GM21717 (cell line): ENCODE data around the gene NADSYN1.

Experiments used
- ATAC-seq: cut with Tn5 transposase; IDR thresholded peaks from one replicate; pipeline ENCODE4 v1.9.1; 2021; ENCODE audit warnings: mild to moderate bottlenecking, moderate library complexity; ENCODE audit not compliant: unreplicated experiment

The NADSYN1 gene

DNA sequence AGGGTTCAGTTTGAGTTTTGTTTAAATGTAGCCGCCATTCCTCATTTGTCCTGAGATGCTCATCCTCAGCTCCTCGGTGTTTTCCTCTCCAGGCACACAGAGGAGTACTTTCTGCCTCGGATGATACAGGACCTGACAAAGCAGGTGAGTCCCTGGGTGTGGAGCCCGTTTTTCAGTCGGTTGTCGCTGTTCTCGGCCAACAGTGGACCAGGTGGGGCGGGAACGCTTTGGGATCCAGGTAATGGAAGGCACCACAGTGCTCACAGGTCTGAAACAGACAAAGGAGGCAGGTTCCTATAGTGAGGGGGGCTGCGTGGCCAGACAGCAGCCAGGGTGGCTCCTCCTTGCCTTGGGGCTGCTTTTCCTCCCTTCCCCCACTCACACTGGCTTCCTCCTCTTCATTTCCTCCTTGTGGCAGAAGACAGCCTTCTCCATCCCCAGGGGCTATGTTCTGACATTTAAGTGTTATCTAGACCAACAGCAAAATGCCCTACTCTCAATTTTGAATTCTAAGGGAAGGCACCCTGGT is 19.4 kb downstream of the NADSYN1 start:
- no peak for ATAC-seq

DNA sequence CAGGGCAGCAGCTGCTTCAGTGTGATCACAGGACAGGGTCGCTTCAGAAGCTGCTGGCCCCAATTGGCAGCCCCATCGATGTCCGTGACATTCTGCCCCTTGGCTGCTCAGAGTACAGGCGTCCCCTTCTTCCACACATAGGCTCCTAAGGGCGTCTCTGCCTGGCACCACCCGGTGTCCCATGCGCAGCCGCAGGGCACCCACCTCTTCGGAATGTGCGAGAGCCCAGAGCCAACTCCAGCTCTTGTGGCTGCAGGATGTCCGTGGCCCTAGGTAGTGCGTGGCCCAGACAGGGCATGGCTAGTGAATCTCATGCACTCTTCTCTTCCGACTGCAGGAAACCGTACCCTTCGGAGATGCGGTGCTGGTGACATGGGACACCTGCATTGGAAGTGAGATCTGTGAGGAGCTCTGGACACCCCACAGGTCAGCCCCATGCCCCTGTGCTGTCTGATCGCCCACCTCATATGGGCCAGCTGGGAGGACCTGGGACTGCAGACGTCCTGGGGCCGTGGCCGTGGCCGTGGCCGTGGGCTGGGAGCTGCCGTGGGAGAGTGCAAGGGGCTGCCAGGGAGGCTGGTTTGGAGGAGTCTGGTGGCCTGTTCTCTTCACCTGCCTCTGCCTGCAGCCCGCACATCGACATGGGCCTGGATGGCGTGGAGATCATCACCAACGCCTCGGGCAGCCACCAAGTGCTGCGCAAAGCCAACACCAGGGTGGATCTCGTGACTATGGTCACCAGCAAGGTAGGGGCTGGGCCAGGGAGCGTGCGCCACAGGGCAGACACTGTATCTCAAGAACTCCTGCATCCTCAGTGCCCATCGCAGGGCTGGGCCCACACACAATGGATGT is 20.2 kb downstream of the NADSYN1 start:
- no peak for ATAC-seq

DNA sequence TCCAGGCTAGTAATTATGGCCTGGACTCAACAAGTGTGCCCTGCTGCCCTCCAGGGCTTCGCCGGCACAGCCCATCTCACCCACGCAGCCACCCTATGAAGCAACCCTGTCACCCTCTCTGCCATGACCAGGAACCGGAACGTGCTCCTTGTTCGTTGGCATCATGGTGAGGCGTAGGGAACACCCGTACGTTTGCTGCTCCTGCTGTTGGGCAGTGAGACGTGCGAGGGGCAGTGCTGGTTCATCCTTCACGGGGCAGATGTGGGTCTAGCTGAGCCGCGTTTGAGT is 20.7 kb downstream of the NADSYN1 start:
- no peak for ATAC-seq

DNA sequence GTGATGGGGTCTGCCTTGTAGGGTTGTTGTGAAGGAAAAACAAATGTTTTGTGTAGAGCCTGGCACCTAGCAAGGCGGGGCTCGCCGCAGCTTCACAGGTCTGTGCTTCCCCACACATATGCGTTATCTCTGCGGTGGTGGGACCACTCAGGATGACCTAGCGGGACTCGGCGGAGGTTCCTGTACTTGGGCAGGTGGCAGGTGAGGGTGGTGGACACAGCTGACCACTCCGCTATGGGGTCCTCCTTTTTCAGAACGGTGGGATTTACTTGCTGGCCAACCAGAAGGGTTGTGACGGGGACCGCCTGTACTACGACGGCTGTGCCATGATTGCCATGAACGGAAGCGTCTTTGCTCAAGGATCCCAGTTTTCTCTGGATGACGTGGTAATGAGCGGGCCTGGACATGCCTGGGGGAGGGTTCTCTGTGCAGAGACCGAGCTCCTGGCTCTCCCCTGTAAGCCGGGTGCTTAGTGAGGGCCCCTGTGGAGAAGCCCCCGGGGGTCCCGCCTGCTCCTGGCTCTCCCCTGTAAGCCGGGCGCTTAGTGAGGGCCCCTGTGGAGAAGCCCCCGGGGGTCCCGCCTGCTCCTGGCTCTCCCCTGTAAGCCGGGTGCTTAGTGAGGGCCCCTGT is 21.3 kb downstream of the NADSYN1 start:
- ATAC-seq, result no peak

DNA sequence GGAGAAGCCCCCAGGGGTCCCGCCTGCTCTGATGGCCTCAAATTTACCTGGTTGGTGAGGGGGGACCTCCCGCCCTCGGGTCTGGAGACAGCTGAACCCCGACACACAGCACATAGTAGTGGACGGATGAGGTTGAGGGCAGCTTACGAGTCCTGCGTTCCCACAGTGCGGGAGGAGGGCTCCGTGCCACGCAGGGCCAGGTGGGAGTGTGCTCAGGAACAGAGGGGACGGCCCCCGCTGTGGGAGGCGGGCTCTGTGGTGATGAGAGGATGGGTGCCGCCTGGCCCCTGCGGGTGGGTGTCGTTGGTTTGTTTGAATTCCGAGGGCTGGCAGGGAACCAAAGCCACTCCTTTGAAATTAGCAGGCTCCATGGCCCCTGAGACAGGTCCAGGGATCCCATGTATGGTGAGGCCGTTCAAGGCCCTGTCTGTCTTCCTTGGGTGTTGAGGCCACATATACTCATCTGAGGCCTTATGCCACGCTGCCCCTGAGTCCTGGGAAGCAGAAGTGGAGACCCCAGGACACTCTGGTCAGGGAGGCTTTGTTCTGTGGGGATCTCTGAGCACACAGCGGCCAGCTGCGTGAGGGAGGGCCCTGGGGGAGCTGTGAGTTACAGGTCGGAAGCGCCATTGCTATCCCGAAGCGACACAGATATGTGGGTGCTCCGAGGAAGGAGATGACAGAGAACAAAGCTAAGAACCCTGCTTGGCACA is 21.9 kb downstream of the NADSYN1 start:
- ATAC-seq, result no peak

DNA sequence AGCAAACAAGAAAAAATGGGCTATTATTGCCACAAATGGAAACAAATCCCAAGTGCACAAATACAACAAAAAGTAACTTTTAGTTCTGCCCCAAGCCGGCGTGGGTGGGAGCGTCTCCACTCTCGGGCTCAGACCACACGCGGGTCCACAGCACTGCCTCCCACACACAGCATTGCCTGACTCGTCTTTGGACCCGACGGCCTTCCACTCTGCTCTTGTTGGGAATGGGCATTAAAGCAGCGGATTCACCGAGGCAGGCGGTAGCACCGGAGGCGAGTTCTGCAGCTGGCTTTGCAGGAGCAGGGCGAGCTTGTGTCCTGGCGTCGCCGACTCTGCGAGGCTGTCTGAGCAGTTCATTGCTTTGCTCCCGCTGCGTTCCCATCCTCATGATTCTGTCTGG is 23.0 kb downstream of the NADSYN1 start:
- no peak for ATAC-seq

DNA sequence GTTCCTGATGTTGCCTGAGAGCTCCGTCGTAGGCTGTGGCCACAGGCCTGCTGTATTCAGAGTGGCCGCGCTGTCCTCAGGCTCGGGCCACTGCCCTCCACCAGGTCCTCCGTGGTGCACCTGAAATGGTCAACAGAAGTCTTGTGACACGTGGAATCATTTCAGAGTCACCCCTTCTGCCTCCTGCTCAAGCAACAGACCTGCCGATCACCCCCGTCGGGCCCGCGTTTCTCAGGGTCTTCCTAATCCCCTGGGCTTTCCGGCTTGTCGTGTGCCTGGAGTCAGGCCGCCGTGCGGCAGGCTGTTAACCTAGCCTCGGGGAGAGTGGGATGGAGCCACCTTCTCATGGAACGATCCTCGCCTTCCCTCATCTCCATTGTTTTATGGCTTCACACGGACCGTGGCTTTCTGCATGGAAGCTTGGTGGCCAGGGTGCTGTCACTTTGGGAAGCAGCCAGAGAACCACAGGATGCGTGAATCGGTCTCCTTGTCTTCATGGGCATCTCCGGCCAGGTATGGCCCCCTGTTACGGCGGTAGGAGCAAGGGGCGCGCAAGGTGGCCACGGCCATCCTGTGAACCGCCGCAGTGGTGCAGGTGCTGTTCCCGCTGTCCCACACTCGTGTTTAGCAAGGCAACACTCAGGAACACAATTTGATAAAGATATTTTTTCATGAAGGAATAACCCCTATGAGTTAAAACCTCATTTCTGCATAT is 24.1 kb downstream of the NADSYN1 start:
- ATAC-seq, result no peak

DNA sequence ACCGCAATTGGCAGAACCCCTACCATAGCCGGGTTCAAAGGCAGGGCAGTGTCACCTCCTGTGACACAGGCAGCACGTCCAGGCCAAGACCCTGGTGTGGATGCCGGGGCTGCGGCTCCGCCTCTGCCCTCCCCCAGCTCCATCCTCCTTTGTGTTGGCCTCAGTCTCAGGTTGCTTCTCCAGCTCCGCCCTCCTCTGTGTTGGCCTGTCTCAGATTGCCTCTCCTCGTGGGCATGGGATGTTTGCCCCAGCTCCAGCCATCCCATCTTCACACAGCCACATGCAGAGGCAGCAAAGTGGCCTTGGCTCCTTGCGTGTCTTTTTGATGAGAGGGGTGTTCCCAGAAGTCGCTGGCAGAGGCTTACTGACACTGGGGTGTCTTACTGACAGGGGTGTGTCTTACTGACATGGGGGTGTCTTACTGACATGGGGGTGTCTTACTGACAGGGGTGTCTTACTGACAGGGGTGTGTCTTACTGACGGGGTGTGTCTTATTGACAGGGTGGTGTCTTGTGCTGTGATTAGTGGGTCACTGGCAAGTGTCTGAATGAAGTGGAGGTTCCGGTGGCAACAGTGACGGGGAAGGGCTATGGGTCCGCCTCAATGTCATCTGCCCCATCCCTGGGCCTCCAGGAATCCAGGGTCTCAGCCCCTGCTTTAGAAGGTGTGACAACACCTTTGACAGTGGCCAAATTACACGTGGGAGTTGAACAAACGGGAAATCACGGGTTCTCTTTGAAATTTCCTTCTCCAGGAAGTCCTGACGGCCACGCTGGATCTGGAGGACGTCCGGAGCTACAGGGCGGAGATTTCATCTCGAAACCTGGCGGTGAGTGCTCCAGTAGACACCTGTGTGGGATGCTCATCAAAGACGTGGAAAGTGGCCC is 24.9 kb downstream of the NADSYN1 start:
- no peak for ATAC-seq

DNA sequence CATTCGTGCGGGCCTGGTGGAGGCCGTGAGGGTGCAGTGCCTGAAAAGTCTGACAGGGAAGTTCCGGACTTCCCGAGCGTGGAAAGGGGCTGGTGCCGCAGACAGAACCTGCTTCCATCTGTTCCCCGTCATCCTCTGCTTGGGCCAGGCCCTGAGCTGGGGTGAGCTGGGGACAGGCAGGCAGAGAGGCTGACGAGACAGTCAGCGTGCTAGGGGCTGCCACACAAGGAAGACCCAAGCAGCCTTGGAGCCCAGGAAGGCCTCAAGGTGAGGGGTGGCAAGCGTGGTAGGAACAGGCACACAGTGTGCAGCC is 25.5 kb downstream of the NADSYN1 start:
- ATAC-seq, result no peak

DNA sequence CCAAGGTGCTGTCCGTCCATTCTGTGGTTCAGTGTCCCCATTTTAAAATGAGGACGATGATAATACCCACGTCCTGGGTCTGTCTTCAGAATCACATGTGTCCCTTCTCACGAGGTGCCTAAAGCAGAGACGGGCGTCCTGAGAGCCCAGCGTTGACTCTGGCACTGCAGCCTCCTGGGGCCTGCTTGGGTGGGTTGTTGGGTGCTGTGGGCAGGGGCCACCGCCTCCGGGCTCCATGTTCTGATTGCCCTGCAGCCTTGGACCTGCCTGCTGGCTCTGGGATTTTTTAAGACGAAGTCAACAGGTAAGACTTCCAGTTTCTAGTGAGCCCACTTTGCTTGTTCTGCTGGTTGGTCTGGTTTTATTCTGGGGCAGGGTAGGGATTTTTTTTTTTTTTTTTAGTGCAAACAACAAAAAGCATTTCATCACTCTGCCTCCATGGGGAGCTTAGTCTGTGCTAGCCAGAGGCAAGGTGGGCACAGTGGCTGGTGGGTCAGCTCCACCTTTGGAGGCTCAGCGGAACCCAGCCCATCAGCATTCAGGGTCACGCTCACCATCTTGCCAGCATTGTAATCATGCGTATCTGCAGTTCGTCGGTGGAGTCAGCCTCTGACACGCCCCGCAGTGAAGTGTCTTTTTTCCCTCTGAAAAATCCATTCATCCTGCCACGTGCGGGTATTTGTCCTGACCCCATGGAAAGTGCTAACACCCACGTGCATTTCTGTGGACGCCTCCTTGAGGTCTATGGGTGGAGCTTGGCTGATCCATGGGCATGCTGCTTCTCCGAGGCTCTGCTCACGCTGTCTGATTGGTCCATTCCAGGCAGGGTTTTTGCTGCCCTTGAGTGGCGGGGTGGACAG is 28.3 kb downstream of the NADSYN1 start:
- no peak for ATAC-seq

DNA sequence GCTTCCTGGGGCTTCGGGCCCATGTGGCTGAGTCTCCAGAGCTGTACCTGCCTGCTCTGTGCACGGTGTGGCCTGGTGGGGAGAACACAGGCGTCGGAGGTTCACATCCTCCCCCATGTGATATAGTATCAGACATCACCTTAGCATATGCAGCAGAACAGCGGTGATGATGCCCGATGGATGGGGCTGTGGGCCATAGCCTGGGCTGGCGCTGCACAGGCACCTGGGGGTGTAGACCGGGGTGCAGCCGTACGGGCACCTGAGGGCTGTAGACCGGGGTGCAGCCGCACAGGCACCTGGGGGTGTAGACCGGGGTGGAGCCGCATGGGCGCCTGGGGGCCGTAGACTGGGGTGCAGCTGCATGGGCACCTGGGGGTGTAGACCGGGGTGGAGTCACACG is 29.2 kb downstream of the NADSYN1 start:
- ATAC-seq, result no peak

DNA sequence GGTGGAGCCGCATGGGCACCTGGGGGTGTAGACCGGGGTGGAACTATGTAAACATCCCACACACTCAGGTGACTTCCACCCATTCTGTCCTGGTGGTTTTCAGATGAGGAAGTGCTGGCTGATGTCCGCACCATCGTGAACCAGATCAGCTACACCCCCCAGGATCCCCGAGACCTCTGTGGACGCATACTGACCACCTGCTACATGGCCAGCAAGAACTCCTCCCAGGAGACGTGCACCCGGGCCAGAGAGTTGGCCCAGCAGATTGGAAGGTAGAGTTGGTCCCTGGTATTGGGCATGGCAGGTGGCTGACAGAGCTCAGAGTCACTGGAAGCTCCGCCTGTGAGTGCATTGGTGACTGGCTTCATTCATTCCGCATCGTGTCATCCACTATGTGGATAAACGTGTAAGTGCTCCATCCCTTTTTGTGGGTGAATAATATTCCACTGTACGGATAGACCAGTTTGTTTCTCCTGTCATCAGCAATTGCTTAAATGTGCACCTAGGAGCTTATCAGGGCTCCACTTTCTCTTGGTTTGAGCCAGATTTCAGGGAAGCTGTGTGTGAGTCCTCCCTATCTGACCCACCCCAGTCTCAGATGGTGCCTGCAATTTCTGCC is 29.9 kb downstream of the NADSYN1 start:
- no peak for ATAC-seq

DNA sequence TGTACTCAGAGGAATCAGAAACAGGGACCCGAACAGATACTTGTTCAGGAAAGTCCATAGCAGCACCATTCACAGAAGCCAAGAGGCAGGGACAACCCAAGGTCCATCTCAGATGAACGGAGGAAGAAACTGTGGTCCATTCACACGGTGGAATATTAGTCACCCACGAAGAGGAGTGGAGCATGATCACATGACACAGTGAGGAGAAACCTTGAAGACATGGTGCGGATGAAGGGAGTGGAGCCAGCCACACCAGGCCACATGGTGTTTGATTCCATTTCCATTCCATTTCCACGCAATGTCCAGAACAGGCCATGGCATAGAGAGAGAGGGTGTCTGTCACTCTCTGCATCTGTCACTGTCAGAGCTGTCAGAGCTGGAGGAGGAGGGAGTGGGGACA is 30.7 kb downstream of the NADSYN1 start:
- ATAC-seq, result no peak

DNA sequence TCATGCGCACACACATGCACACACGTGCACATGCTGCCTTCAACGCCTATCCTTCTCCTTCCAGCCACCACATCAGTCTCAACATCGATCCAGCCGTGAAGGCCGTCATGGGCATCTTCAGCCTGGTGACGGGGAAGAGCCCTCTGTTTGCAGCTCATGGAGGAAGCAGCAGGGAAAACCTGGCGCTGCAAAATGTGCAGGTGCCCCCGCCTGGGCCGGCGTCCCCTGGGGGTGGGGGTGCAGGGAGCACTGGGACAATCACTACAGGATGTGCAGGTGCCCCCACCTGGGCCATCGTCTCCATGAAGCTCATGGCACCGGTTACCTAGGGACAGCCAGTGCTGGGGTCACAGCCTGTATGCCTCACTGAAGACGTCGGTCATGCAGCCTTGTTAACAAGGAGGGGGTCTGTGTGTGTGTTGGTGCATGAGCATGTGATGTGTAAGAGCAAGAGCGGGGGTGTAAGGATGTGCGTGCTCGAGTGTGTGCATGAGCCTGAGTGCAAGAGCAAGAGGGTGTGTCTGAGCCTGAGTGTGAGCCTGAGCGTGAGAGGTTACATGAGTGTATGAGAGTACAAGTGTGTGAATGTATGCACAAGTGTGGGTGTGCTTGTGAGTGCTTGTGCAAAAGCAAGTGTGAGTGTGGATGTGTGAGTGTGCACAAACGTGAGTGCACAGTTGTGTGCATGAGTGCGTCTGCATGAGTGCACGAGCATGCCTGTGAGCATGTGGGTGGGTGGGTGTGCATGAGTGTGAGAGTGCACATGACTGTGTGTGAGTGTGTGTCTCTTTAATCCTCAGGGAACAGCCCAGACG is 31.5 kb downstream of the NADSYN1 start:
- ATAC-seq, result no peak

DNA sequence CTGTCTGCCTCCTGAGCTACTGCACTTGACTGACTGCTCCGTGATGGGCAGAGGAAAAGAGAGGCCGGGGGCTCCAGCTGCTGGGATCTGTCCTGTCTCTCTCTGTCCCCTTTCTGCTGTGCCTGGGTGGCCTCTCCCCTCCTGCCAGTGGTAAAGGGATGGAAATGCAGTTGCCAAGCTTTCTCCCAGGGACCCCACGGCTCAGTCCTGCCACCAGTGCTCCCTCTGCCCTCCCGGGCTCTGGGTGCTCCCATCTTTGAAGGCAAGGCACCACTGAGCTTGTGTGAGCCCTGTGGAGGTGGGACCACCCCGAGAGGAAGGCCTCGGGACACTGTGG is 32.0 kb downstream of the NADSYN1 start:
- no peak for ATAC-seq

DNA sequence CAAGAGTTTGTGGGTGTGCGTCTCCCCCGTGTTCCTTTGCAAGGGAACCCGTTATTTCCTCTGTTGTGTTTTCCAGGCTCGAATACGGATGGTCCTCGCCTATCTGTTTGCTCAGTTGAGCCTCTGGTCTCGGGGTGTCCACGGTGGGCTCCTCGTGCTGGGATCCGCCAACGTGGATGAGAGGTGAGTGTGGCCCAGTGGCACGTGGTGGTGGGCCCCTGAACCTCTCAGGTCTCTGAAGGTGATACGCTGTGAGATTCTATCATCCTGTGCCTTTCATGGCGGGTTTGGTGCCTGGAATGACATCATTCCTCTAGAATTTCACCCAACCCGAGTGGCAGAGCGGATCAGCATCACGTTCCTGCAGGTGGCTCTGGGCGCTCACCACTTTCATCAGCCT is 32.5 kb downstream of the NADSYN1 start:
- no peak for ATAC-seq

DNA sequence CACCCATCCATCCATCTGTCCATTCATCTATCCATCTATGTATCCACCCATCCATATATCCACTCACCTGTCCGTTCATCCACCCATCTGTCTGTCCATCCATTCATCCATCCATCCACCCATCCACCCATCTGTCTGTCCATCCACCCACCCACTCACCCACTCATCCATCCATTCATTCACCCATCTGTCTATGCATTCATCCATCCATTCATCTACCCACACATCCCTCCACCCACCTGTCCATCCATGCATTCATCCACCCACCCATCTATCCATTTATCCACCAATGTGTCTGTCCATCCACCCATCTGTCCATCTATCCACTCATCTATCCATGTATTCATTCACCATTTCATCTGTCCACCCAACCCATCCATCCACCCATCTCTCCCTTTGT is 33.3 kb downstream of the NADSYN1 start:
- no peak for ATAC-seq

DNA sequence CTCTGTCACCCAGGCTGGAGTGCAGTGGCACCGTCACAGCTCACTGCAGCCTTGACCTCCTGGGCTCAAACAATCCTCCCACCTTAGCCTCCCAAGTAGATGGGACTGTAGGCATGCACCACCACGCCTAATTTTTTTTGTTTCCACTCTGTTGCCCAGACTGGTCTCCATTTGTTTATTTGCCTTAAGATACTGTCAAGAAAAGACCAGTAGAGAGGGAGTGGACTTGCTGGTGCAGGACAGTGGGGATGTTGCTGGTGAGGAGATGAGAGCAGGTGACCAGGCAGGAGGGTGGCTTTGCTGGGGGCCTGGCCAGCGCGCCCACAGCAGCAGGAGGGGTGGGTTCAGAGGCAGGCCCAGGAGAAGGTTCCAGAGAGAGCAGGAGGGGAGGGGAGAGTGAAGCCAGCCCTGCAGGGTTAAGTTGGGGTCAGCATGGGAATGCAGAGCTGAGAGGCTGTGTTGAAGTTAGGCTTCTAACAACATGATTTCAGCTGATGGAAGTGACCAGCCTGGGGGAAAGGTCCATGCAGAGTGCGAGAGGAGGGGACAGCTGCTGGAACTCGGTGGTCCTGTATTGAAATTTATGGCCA is 35.8 kb downstream of the NADSYN1 start:
- ATAC-seq, result no peak
